ENCODE measurements around the gene IREB2.

IREB2 gene

DNA sequence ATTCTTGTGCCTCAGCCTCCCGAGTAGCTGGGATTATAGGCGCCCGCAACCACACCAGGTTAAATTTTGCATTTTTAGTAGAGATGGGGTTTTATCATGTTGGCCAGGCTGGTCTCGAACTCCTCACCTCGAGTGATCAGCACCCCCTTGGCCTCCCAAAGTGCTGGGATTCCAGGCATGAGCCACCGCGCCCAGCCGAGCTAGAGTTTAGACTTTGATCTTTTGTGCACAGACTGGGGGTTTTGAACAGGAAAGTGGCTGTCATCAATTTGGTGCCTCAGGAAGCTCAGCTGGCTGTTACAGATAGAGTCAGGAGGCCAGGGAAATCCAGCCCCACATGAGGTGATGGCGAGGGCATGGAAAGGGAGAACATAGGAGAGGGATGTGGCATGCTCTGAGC lies 19.3 kb upstream of the IREB2 start:
- Histone ChIP-seq H3K27ac (ENCODE audit: low read depth, low read length) (no peak overlapping the region), H3K79me2 (ENCODE audit: insufficient read depth, low read length) (no peaks in the 10 kb centered on the region), H3K27me3 (ENCODE audit: low read length) (no peaks in the 10 kb centered on the region), H3K36me3 (ENCODE audit: low read length) (no peaks in the 10 kb centered on the region), H3K9ac (ENCODE audit: low read length) (no peak overlapping the region), H2AFZ (ENCODE audit: low read depth, low read length, severe bottlenecking) (no peak overlapping the region), H3K4me3 (ENCODE audit: insufficient read depth, low read length, poor library complexity, severe bottlenecking) (no peak overlapping the region), H4K20me1 (ENCODE audit: low read depth, low read length) (no peaks in the 10 kb centered on the region), H3K9me3 (ENCODE audit: insufficient read depth, low read length) (no peaks in the 10 kb centered on the region), H3F3A (ENCODE audit: insufficient read depth) (no peaks in the 10 kb centered on the region), H3K4me2 (ENCODE audit: low read depth, low read length, poor library complexity, severe bottlenecking) (no peak overlapping the region), H3K9me2 (replicated peaks; ENCODE audit: insufficient read depth, low read length) (no peaks in the 10 kb centered on the region)
- TF ChIP-seq EZH2phosphoT487 (conservative IDR thresholded peaks at IDR 0.05; ENCODE audit: low read length), result no peak
- no peak for TF ChIP-seq CTCF (IDR thresholded peaks at IDR 0.05; ENCODE audit: insufficient read depth, low read length, poor library complexity, severe bottlenecking)

DNA sequence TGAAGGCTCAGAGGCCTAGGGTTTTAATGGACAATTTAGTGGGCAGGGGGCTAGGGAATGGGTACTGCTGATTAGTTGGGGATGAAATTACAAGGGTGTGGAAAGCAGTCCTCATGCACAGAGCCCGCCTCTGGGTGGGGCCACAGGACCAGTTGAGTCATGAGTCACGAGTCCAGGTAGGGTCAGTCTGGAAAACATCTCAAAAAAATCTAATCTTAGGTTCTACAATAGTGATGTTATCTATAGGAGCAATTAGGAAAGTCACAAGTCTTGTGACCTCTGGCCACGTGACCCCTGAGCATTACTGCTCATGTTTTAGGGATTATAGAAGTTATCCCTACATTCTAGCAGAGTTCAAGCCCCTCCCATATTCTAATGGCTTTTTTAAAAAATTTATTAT lies 18.6 kb upstream of the IREB2 start:
- Histone ChIP-seq H3K4me2 (ENCODE audit: low read depth, low read length, poor library complexity, severe bottlenecking) (no peak overlapping the region), H3K4me3 (ENCODE audit: insufficient read depth, low read length, poor library complexity, severe bottlenecking) (no peak overlapping the region), H2AFZ (ENCODE audit: low read depth, low read length, severe bottlenecking) (no peak overlapping the region), H3F3A (ENCODE audit: insufficient read depth) (no peaks in the 10 kb centered on the region), H3K9me3 (ENCODE audit: insufficient read depth, low read length) (no peaks in the 10 kb centered on the region), H3K79me2 (ENCODE audit: insufficient read depth, low read length) (no peaks in the 10 kb centered on the region), H3K9me2 (replicated peaks; ENCODE audit: insufficient read depth, low read length) (no peaks in the 10 kb centered on the region), H3K27me3 (ENCODE audit: low read length) (no peaks in the 10 kb centered on the region), H3K9ac (ENCODE audit: low read length) (no peak overlapping the region), H3K27ac (ENCODE audit: low read depth, low read length) (no peak overlapping the region), H3K36me3 (ENCODE audit: low read length) (no peaks in the 10 kb centered on the region), H4K20me1 (ENCODE audit: low read depth, low read length) (no peaks in the 10 kb centered on the region)
- TF ChIP-seq EZH2phosphoT487 (conservative IDR thresholded peaks at IDR 0.05; ENCODE audit: low read length) (no peak), CTCF (IDR thresholded peaks at IDR 0.05; ENCODE audit: insufficient read depth, low read length, poor library complexity, severe bottlenecking) (no peak)

DNA sequence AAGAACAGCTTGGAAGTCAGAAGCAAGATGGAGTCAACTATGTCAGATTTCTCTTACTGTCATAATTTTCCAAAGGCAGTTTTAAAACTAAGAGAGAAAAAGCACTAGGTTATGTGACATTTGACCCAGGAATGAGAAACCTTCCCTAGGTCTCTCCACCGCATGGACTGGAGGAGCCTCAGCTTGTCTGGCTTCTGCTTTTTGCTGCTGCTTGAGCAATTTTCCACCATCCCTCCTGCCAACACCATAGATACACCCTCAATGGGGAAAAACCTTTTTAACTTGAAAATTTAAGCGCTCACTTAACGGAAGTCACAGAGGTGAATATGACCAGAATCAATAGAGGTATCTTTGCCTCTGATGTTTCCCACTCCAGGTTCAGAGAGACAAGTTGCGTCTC lies 17.8 kb upstream of the IREB2 start:
- H3K27me3 ChIP-seq (ENCODE audit: low read length), result no peaks in the 10 kb centered on the region
- TF ChIP-seq CTCF (IDR thresholded peaks at IDR 0.05; ENCODE audit: insufficient read depth, low read length, poor library complexity, severe bottlenecking) (no peak), EZH2phosphoT487 (conservative IDR thresholded peaks at IDR 0.05; ENCODE audit: low read length) (no peak)
- H3K9ac ChIP-seq (ENCODE audit: low read length), result no peak overlapping the region
- H3K36me3 ChIP-seq (ENCODE audit: low read length), result no peaks in the 10 kb centered on the region
- H3K9me2 ChIP-seq (replicated peaks; ENCODE audit: insufficient read depth, low read length), result no peaks in the 10 kb centered on the region
- no peak overlapping the region for H2AFZ ChIP-seq (ENCODE audit: low read depth, low read length, severe bottlenecking)
- H3K27ac ChIP-seq (ENCODE audit: low read depth, low read length), result no peak overlapping the region
- no peaks in the 10 kb centered on the region for H4K20me1 ChIP-seq (ENCODE audit: low read depth, low read length)
- H3K4me3 ChIP-seq (ENCODE audit: insufficient read depth, low read length, poor library complexity, severe bottlenecking), result no peak overlapping the region
- H3K4me2 ChIP-seq (ENCODE audit: low read depth, low read length, poor library complexity, severe bottlenecking), result no peak overlapping the region
- no peaks in the 10 kb centered on the region for H3K79me2 ChIP-seq (ENCODE audit: insufficient read depth, low read length)
- no peaks in the 10 kb centered on the region for H3K9me3 ChIP-seq (ENCODE audit: insufficient read depth, low read length)
- no peaks in the 10 kb centered on the region for H3F3A ChIP-seq (ENCODE audit: insufficient read depth)

- Histone ChIP-seq H3K4me3 (ENCODE audit: insufficient read depth, low read length, poor library complexity, severe bottlenecking) (no peak overlapping the region), H3K36me3 (ENCODE audit: low read length) (no peaks in the 10 kb centered on the region), H4K20me1 (ENCODE audit: low read depth, low read length) (no peaks in the 10 kb centered on the region), H3K27ac (ENCODE audit: low read depth, low read length) (no peak overlapping the region), H2AFZ (ENCODE audit: low read depth, low read length, severe bottlenecking) (no peak overlapping the region), H3K79me2 (ENCODE audit: insufficient read depth, low read length) (no peaks in the 10 kb centered on the region), H3K9me2 (replicated peaks; ENCODE audit: insufficient read depth, low read length) (no peaks in the 10 kb centered on the region), H3K9ac (ENCODE audit: low read length) (no peak overlapping the region), H3F3A (ENCODE audit: insufficient read depth) (no peaks in the 10 kb centered on the region), H3K27me3 (ENCODE audit: low read length) (no peaks in the 10 kb centered on the region), H3K4me2 (ENCODE audit: low read depth, low read length, poor library complexity, severe bottlenecking) (no peak overlapping the region), H3K9me3 (ENCODE audit: insufficient read depth, low read length) (no peaks in the 10 kb centered on the region)
- TF ChIP-seq EZH2phosphoT487 (conservative IDR thresholded peaks at IDR 0.05; ENCODE audit: low read length) (no peak), CTCF (IDR thresholded peaks at IDR 0.05; ENCODE audit: insufficient read depth, low read length, poor library complexity, severe bottlenecking) (no peak)
Measured at GRCh38 chr15:78420766-78421165, 17.2 kb upstream of the IREB2 start.

Measured in SU-DHL-6 (cell line).